Neural progenitor cell (in vitro differentiated cells): ENCODE results near the gene IQSEC3. TPM values are rescaled to one million over a fixed set of nuclear protein-coding genes. Genes with fewer than 3 reads are reported as not detected.

Experiments used
- DNase-seq: peaks from one replicate; pipeline ENCODE4 v3.0.0-alpha.2; 2016; ENCODE audit warnings: low spot score
- H2AFZ ChIP-seq: fragments of 200-600 bp; sonication (generic); replicated peaks from 2 replicates; pipeline ENCODE4 v1.6.1; 2016; ENCODE audit warnings: antibody characterized with exemption
- H3F3A ChIP-seq: fragments of 200-600 bp; sonication (generic); 2 replicates; pipeline ENCODE4 v1.6.1; 2016; ENCODE audit warnings: antibody characterized with exemption, low read depth
- H3K27ac ChIP-seq: fragments of 200-600 bp; sonication (generic); 2 replicates; pipeline ENCODE4 v1.5.1; 2016; ENCODE audit warnings: mild to moderate bottlenecking
- H3K27me3 ChIP-seq: fragments of 200-600 bp; sonication (generic); 2 replicates; pipeline ENCODE4 v1.6.1; 2016; ENCODE audit warnings: mild to moderate bottlenecking, moderate library complexity
- H3K36me3 ChIP-seq: fragments of 200-600 bp; sonication (generic); 2 replicates; pipeline ENCODE4 v1.5.1; 2016
- H3K4me1 ChIP-seq: fragments of 200-600 bp; sonication (generic); 2 replicates; pipeline ENCODE4 v1.6.1; 2016; ENCODE audit warnings: mixed run types
- H3K4me2 ChIP-seq: fragments of 200-600 bp; sonication (generic); 2 replicates; pipeline ENCODE4 v1.6.1; 2016
- H3K4me3 ChIP-seq: fragments of 200-600 bp; sonication (generic); 2 replicates; pipeline ENCODE4 v1.5.1; 2016
- H3K79me2 ChIP-seq: fragments of 200-600 bp; sonication (generic); 2 replicates; pipeline ENCODE4 v1.6.1; 2016; ENCODE audit warnings: low read depth
- H3K9ac ChIP-seq: fragments of 200-600 bp; sonication (generic); 2 replicates; pipeline ENCODE4 v1.6.1; 2016
- H3K9me3 ChIP-seq: fragments of 200-600 bp; sonication (generic); 2 replicates; pipeline ENCODE4 v1.5.1; 2016; ENCODE audit warnings: low read depth
- H4K20me1 ChIP-seq: fragments of 200-600 bp; sonication (generic); 2 replicates; pipeline ENCODE4 v1.6.1; 2016; ENCODE audit warnings: low read depth
- H3K27ac Mint-ChIP-seq: 3 replicates; pipeline ENCODE4 v1.8.0; 2021; ENCODE audit warnings: mixed read lengths
- H3K27me3 Mint-ChIP-seq: 2 replicates; pipeline ENCODE4 v1.8.0; 2022; ENCODE audit warnings: low read depth, mild to moderate bottlenecking, inconsistent platforms, moderate library complexity, mixed read lengths; ENCODE audit not compliant: insufficient read depth
- H3K36me3 Mint-ChIP-seq: 3 replicates; pipeline ENCODE4 v1.8.0; 2021; ENCODE audit warnings: mixed read lengths
- H3K4me1 Mint-ChIP-seq: 3 replicates; pipeline ENCODE4 v1.8.0; 2021; ENCODE audit warnings: mixed read lengths
- H3K4me3 Mint-ChIP-seq: 3 replicates; pipeline ENCODE4 v1.8.0; 2021; ENCODE audit warnings: mild to moderate bottlenecking, moderate library complexity, mixed read lengths
- H3K9me3 Mint-ChIP-seq: 3 replicates; pipeline ENCODE4 v1.8.0; 2020; ENCODE audit warnings: mixed read lengths
- EZH2 ChIP-seq: fragments of 200-600 bp; sonication (generic); IDR thresholded peaks from 2 replicates; pipeline ENCODE4 v1.6.1; 2017; ENCODE audit warnings: antibody characterized with exemption, mild to moderate bottlenecking, moderate library complexity
- EZH2phosphoT487 ChIP-seq: fragments of 200-600 bp; sonication (generic); IDR thresholded peaks from 2 replicates; pipeline ENCODE4 v1.6.1; 2017; ENCODE audit warnings: antibody characterized with exemption
- total RNA-seq: library from RNA; depleted of rRNA; stranded (reverse); fragments of >200 nt; gene quantifications from 2 replicates; pipeline ENCODE4 v1.2.3, GENCODE V29; 2015; ENCODE audit warnings: low replicate concordance
- TF ChIP-seq, protein P1 (sequence below): fragments of 200-600 bp; sonication (generic); IDR thresholded peaks from 2 replicates; pipeline ENCODE4 v1.5.1; 2017; ENCODE audit warnings: antibody characterized with exemption, mild to moderate bottlenecking

IQSEC3 gene
- total RNA-seq, 1 donor from 2014 or later = 0.09 TPM

DNA sequence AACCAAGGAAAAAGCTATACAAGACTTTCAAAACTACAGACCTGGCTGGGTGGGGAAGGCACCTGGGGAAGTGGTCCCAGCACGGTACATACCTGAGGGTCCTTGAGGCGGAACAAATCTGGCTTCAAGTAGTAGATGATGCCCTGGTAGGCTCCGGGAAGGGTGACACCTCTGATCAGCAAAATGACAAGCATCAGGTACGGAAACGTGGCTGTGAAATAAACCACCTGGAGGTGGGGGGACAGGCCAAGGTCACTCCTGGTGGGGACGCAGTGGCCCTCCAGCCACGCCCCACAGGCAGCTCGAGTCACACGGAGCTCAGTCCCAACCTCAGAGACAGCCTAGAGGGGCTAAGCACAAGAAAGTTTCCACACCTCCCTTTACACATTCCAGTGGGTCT is 132.1 kb downstream of the IQSEC3 start:
- peaks cover 15% of the 10 kb centered on the region for H3F3A ChIP-seq
- H3K27me3 Mint-ChIP-seq = peaks cover 42% of the 10 kb centered on the region

DNA sequence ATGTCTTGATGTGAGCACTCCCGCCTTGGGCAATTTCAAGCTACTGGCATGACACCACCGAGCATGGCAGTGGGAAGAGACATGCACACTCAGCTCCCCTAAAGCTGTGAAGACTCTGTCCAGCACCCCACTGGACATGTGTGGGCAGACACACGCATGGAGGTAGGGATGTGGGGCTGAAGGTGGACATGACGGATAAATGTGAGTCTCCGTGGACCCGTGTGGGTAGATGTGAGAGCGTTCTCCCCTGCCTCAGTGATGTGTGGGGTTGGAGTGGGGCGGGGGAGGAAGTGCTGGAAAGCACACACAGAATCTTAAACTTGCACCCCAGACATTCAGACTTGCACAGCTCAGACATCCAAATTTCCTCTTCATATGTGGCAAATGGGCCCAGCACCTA is 134.8 kb downstream of the IQSEC3 start:
- peaks cover 93% of the 10 kb centered on the region for H3K27me3 ChIP-seq
- no peaks in the 10 kb centered on the region for H3K79me2 ChIP-seq
- H3F3A ChIP-seq = peaks cover 15% of the 10 kb centered on the region
- no peak overlapping the region for H3K27ac Mint-ChIP-seq
- peaks cover 6% of the 10 kb centered on the region for H3K4me1 ChIP-seq
- peaks cover 7% of the 10 kb centered on the region for H3K9me3 Mint-ChIP-seq
- no peak overlapping the region for H3K9ac ChIP-seq
- H3K9me3 ChIP-seq = no peaks in the 10 kb centered on the region
- H3K27me3 Mint-ChIP-seq = peaks cover 49% of the 10 kb centered on the region
- H3K4me3 ChIP-seq = no peak overlapping the region
- H3K4me1 Mint-ChIP-seq = peaks cover 15% of the 10 kb centered on the region
- peak overlapping the region; percentile 24 for H3K4me3 Mint-ChIP-seq
- no peaks in the 10 kb centered on the region for H3K36me3 ChIP-seq
- no peak for DNase-seq
- H4K20me1 ChIP-seq = no peaks in the 10 kb centered on the region
- H2AFZ ChIP-seq = no peak overlapping the region
- TF ChIP-seq EZH2phosphoT487 (no peak), EZH2 (no peak)
- TF ChIP-seq, protein P1, sequence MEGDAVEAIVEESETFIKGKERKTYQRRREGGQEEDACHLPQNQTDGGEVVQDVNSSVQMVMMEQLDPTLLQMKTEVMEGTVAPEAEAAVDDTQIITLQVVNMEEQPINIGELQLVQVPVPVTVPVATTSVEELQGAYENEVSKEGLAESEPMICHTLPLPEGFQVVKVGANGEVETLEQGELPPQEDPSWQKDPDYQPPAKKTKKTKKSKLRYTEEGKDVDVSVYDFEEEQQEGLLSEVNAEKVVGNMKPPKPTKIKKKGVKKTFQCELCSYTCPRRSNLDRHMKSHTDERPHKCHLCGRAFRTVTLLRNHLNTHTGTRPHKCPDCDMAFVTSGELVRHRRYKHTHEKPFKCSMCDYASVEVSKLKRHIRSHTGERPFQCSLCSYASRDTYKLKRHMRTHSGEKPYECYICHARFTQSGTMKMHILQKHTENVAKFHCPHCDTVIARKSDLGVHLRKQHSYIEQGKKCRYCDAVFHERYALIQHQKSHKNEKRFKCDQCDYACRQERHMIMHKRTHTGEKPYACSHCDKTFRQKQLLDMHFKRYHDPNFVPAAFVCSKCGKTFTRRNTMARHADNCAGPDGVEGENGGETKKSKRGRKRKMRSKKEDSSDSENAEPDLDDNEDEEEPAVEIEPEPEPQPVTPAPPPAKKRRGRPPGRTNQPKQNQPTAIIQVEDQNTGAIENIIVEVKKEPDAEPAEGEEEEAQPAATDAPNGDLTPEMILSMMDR = no peak
- no peak overlapping the region for H3K27ac ChIP-seq
- H3K36me3 Mint-ChIP-seq = no peaks in the 10 kb centered on the region
- no peak overlapping the region for H3K4me2 ChIP-seq

More for the DNA sequence above, 132.1 kb downstream of the IQSEC3 start:
- Histone ChIP-seq H4K20me1 (no peaks in the 10 kb centered on the region), H3K4me2 (no peak overlapping the region), H3K27ac (no peak overlapping the region), H3K4me3 (no peak overlapping the region), H3K27me3 (peaks cover 71% of the 10 kb centered on the region), H3K4me1 (peaks cover 6% of the 10 kb centered on the region), H3K9ac (no peak overlapping the region), H3K9me3 (no peaks in the 10 kb centered on the region), H2AFZ (no peak overlapping the region), H3K79me2 (no peaks in the 10 kb centered on the region), H3K36me3 (no peaks in the 10 kb centered on the region)
- DNase-seq = no peak
- no peaks in the 10 kb centered on the region for H3K36me3 Mint-ChIP-seq
- peaks cover 7% of the 10 kb centered on the region for H3K9me3 Mint-ChIP-seq
- H3K4me1 Mint-ChIP-seq = peaks cover 13% of the 10 kb centered on the region
- H3K27ac Mint-ChIP-seq = no peak overlapping the region
- H3K4me3 Mint-ChIP-seq = no peak overlapping the region
- TF ChIP-seq EZH2 (no peak), EZH2phosphoT487 (no peak)
- TF ChIP-seq, protein P1 = no peak

GRCh38 chr12:202081-202731 is 135.6 kb downstream of the IQSEC3 start:
- TF ChIP-seq EZH2phosphoT487 (peak; percentile 56), EZH2 (no peak)
- Mint-ChIP-seq H3K27me3 (peaks cover 53% of the 10 kb centered on the region), H3K36me3 (no peaks in the 10 kb centered on the region), H3K4me3 (peak overlapping the region; percentile 76), H3K4me1 (peaks cover 15% of the 10 kb centered on the region), H3K9me3 (peaks cover 3% of the 10 kb centered on the region), H3K27ac (no peak overlapping the region)
- Histone ChIP-seq H3K9ac (no peak overlapping the region), H3K4me1 (peaks cover 6% of the 10 kb centered on the region), H3K4me2 (no peak overlapping the region), H3K4me3 (no peak overlapping the region), H3K27ac (no peak overlapping the region), H4K20me1 (no peaks in the 10 kb centered on the region), H2AFZ (no peak overlapping the region), H3K9me3 (no peaks in the 10 kb centered on the region), H3K36me3 (no peaks in the 10 kb centered on the region), H3K27me3 (peaks cover 100% of the 10 kb centered on the region), H3F3A (peaks cover 15% of the 10 kb centered on the region), H3K79me2 (no peaks in the 10 kb centered on the region)
- DNase-seq = peak; percentile 55

GRCh38 chr12:203074-203461 is 136.5 kb downstream of the IQSEC3 start:
- H3K36me3 Mint-ChIP-seq = no peaks in the 10 kb centered on the region
- Histone ChIP-seq H2AFZ (peak overlapping the region; percentile 96), H3F3A (peaks cover 15% of the 10 kb centered on the region), H3K4me3 (peak overlapping the region; percentile 72), H3K4me2 (peak overlapping the region; percentile 83), H3K27ac (no peak overlapping the region), H3K4me1 (peaks cover 6% of the 10 kb centered on the region), H3K9ac (no peak overlapping the region), H3K9me3 (no peaks in the 10 kb centered on the region), H3K79me2 (no peaks in the 10 kb centered on the region), H3K27me3 (peaks cover 100% of the 10 kb centered on the region), H4K20me1 (no peaks in the 10 kb centered on the region), H3K36me3 (no peaks in the 10 kb centered on the region)
- DNase-seq = no peak
- no peak overlapping the region for H3K27ac Mint-ChIP-seq
- H3K4me3 Mint-ChIP-seq = peak overlapping the region; percentile 13
- TF ChIP-seq, protein P1 = no peak
- no peak for TF ChIP-seq EZH2phosphoT487
- no peaks in the 10 kb centered on the region for H3K9me3 Mint-ChIP-seq
- peaks cover 49% of the 10 kb centered on the region for H3K27me3 Mint-ChIP-seq
- peaks cover 15% of the 10 kb centered on the region for H3K4me1 Mint-ChIP-seq
